Lower lobe of right lung (tissue), 2 donors: ENCODE data around the gene NFATC1. TPM values are rescaled to one million over a fixed set of nuclear protein-coding genes. Genes with fewer than 3 reads are reported as not detected.
A peak's percentile ranks its signal among the peaks of the same experiment; 100 is the strongest.

Experiments used
- ATAC-seq, 2 donors: fragments of 200-7000 bp; cut with Tn5 transposase; one replicate each; pipeline ENCODE4 v1.9.1; 2020 to 2022; ENCODE audit warnings: mild to moderate bottlenecking in 2 of 2, moderate library complexity in 2 of 2
- DNase-seq: peaks from one replicate; pipeline ENCODE4 v3.0.0-alpha.2; 2020
- H3K27ac ChIP-seq: fragments of 200-600 bp; one replicate; pipeline ENCODE4 v1.8.0; 2022
- H3K27me3 ChIP-seq: fragments of 200-600 bp; one replicate; pipeline ENCODE4 v1.8.0; 2022; ENCODE audit warnings: low read depth
- H3K36me3 ChIP-seq: fragments of 200-600 bp; one replicate; pipeline ENCODE4 v1.8.0; 2022; ENCODE audit warnings: mild to moderate bottlenecking
- H3K4me1 ChIP-seq: fragments of 200-600 bp; one replicate; pipeline ENCODE4 v1.8.0; 2022
- H3K4me3 ChIP-seq: fragments of 200-600 bp; one replicate; pipeline ENCODE4 v1.8.0; 2022; ENCODE audit warnings: mild to moderate bottlenecking
- H3K9me3 ChIP-seq: fragments of 200-600 bp; one replicate; pipeline ENCODE4 v1.8.0; 2022
- CTCF ChIP-seq: fragments of 200-600 bp; IDR thresholded peaks from one replicate; pipeline ENCODE4 v1.8.0; 2022; ENCODE audit warnings: antibody characterized with exemption, mild to moderate bottlenecking
- intact Hi-C: fragments of 100-400 bp; cut with DNase I; formaldehyde crosslinking; loops from one replicate; pipeline ENCODE4 v1.11.0; 2022
- total RNA-seq: library from RNA; stranded (reverse); fragmentation: NEBNext Ultra II Directional; extraction: Animal tissue kit (Norgen Biotek cat#: 25700); gene quantifications from one replicate; pipeline ENCODE4 v1.2.1, GENCODE V29; 2021
- donor health status: DM: no; HTN: yes; CAD: no; lungs with severe emphysema.

Gene NFATC1
- total RNA-seq, 1 donor from 2014 or later: 21.4 TPM

DNA sequence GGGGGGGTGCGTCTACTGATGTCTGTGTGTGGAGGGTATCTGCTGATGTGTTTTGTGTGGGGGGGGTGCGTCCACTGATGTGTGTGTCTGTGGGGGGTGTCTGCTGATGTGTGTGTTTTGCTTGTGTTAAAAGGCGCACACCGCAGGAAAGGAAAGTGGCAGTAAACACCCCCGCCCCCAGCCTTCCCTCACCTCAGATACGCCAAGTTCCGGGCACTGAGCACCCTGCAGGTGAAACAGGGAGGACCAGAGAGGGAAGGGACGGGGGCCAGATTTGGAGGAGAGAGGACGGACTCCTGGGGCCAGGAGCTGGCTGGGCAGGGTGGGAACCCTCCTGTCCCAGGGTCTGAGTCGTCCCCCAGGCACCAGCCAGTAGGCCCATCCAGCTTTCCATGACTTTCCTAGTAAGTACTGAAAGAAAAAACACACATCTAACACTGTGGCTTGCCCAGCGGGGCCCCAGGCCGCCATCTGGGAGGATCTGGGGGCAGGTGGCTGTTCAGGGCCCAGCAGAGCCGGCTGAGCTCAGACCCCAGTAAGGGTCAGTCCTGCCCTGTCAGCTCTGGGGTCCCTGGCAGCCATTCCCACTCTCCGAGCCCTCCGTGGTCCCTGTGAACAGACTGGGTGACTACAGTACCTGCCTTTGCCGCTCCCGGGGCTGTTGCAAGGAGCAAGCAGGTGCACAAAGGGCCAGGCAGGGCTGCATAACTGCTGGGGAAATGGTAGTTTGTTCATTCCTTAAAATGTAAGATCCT lies 126.9 kb downstream of the NFATC1 start:
- no peaks in the 10 kb centered on the region for H3K9me3 ChIP-seq

DNA sequence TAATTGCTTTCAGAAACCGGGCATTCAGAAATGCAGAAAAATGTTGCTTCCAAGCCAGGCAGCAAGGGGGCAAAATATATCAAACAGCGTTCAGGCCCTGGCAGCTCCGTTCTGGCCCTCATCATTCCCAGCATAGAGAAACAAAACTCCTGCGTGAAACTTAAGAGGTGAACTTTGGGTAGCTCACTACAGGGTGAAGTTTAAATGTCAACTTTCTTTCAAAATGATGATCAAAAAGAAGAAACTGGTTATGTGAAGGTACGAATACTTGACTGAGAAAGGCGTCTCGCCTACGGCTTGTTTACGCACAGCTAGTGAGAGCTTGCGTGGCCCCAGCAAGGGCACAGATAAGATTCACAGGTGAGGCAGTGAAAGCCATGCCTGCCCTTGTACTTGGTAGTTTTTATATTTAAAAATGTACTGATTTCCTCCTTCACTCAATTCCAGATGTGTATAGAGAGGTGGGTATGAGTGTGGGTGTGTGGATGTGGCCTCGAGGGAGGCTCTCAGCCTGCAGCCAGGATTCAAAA lies 127.5 kb downstream of the NFATC1 start:
- Histone ChIP-seq H3K27me3 (no peaks in the 10 kb centered on the region), H3K36me3 (peaks cover 8% of the 10 kb centered on the region), H3K4me1 (peaks cover 24% of the 10 kb centered on the region), H3K9me3 (no peaks in the 10 kb centered on the region), H3K4me3 (no peak overlapping the region), H3K27ac (peak overlapping the region; percentile 14)
- peak; percentile 28 for DNase-seq
- ATAC-seq: no peak
- intact Hi-C loops: loop anchor here (10.0 kb wide), 1 partner anchor 138 kb away; no protein-coding TSS in a partner anchor
- no peak for TF ChIP-seq CTCF

More for the DNA sequence above, 126.9 kb downstream of the NFATC1 start:
- intact Hi-C loops: loop anchor here (10.0 kb wide), 1 partner anchor 138 kb away; no protein-coding TSS in a partner anchor
- ATAC-seq (no peak), DNase-seq (peak; percentile 37)
- Histone ChIP-seq H3K27me3 (no peaks in the 10 kb centered on the region), H3K4me3 (no peak overlapping the region), H3K4me1 (peaks cover 30% of the 10 kb centered on the region), H3K27ac (no peak overlapping the region), H3K36me3 (peaks cover 2% of the 10 kb centered on the region)
- no peak for TF ChIP-seq CTCF

DNA sequence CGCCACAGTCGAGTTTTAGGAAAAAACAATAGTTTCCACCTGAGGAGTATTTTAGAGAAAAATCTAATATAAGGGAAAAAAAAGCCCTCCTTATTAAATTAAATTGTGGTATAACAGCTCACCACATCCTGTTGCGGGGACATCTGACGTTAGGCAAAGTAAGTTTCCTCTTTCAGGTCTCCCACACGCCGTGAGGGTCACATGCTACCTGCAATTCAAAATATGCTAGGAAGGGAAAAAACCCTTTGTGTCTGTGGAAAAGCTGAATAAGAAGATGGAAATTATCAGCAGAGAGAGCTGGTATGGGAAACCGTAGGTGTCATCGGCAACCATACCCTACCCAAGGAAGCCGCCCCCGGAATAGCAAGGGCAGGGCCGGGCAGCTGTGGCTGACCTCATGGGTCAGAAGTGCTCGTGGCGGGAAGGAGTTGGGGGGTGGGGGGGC lies 128.0 kb downstream of the NFATC1 start:
- Histone ChIP-seq H3K4me3 (peak overlapping the region; percentile 1), H3K27ac (no peak overlapping the region), H3K27me3 (no peaks in the 10 kb centered on the region), H3K9me3 (no peaks in the 10 kb centered on the region), H3K36me3 (peaks cover 10% of the 10 kb centered on the region), H3K4me1 (peaks cover 24% of the 10 kb centered on the region)
- TF ChIP-seq CTCF: no peak
- ATAC-seq (peak; percentile 19 to 29), DNase-seq (no peak)
- intact Hi-C loops: loop anchor here (10.0 kb wide), 1 partner anchor 139 kb away; no protein-coding TSS in a partner anchor

DNA sequence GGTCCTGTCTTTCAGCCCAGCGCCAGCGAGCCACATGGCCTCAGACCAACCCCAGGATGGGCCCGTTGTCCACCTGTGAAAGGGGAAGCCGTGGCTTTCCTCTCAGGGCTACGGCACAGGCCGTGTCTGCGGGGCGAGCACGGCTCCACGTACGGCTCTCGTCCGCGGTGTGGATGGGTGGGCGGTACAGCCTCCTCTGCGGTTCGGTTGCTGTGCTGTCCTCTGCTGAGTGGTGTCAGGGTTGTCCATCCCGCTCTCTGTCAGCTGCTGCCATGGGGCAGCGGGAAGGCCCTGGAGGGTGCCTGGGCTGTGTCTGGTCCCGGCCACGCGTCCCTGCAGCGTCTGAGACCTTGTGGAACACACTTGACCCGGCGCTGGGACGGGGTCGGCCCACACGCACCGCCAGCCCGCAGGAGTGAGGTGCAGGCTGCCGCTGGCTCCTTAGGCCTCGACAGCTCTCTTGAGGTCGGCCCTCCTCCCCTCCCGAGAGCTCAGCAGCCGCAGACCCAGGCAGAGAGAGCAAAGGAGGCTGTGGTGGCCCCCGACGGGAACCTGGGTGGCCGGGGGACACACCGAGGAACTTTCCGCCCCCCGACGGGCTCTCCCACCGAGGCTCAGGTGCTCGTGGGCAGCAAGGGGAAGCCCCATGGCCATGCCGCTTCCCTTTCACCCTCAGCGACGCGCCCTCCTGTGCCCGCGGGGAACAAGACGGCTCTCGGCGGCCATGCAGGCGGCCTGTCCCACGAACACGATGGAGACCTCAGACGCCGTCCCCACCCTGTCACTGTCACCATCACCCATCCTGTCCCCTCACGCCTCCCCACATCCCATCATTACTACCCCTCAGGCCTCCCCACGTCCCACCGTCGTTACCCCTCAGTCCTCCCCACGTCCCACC lies 128.7 kb downstream of the NFATC1 start:
- Histone ChIP-seq H3K27ac (no peak overlapping the region), H3K4me3 (peak overlapping the region; percentile 1), H3K9me3 (no peaks in the 10 kb centered on the region), H3K4me1 (peaks cover 24% of the 10 kb centered on the region), H3K36me3 (peaks cover 17% of the 10 kb centered on the region), H3K27me3 (no peaks in the 10 kb centered on the region)
- ATAC-seq: peak; percentile 5 to 24
- intact Hi-C loops: loop anchor here (10.0 kb wide), 1 partner anchor 140 kb away; no protein-coding TSS in a partner anchor
- peak; percentile 48 for DNase-seq
- no peak for TF ChIP-seq CTCF
